Mesenteric fat pad (tissue), 1 donor: ENCODE results near the gene ZNF581. TPM values are rescaled to one million over a fixed set of nuclear protein-coding genes. Genes with fewer than 3 reads are reported as not detected.

ENCODE experiments used
- DNase-seq: peaks from one replicate; pipeline ENCODE4 v3.0.0-alpha.2; 2020; ENCODE audit warnings: low spot score
- total RNA-seq: library from RNA; stranded (reverse); fragmentation: NEBNext Ultra II Directional; extraction: Animal tissue kit (Norgen Biotek cat#: 25700); gene quantifications from one replicate; pipeline ENCODE4 v1.2.1, GENCODE V29; 2021
- donor health status: DM: yes; HTN: yes; CAD: no.

ZNF581 gene
- total RNA-seq, 1 donor from 2014 or later, result 11.3 TPM

DNA sequence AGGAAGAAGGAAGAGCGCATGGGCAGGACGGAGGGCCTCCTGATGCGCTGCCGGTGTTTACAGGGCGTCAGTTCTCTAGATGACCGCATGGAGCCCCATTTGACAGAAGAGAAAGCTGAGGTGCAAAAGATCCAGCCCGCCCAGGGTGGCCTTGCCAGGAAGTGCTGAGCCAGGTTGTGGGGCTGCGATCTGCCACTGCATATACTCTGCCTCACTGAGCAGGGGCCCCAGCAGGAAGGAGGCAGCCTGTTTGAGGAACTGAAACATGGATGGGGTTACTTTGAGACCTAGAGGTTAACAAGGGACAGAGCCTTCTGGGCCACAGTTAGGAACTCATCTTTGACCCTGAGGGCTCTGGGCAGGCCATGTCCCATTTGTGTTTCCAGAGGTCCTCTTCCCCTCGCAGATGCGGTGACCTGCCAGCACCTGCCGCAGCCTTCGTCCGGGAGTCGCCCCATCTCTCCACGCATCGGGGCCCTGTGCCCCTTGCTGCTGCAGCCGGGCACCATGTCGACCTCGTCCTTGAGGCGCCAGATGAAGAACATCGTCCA is 34.7 kb downstream of the ZNF581 start:
- no peak for DNase-seq

DNA sequence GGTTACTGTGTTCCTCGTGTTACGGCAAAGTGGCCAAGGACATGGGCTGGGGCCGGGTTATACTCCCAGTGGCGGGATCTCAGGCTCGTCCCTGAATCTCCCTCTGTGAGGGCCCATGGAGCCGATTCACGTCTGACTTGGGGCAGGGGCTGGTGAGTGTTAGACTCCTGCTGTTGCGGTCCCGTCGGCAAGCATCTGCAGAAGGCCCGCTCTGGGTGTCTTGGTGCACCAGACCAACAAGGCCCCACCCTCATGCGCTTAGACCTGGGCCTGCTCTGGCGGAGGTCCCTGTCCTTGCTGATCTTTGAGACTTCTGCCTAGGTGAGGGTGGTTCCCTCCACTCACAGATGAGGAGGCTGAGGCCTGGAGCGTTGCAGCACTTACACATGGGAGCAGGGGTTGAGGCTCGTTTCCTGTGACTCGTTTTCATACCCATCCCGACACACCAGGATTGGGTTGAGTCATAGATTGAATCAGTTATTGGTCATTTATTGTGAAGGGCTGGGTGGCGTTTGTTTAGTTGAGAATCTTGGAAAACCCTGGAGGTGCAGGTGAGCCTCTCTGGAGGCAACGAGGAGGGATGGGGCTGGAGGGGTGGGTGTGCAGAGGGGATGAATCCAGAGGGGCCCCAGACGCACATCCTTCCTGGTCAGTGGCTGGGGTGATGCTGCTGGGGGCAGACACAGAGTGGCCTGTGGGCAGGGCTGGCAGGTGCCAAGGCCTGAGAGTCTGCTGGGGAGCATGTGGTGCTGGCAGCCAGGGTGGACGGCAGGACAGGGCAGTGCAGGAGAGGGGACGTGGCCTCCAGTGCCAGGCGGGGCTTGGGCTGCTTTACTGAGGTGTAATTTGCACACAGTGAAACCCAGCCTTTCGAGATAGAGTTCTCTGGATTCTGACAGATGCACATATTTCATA is 36.2 kb downstream of the ZNF581 start:
- DNase-seq, result no peak

DNA sequence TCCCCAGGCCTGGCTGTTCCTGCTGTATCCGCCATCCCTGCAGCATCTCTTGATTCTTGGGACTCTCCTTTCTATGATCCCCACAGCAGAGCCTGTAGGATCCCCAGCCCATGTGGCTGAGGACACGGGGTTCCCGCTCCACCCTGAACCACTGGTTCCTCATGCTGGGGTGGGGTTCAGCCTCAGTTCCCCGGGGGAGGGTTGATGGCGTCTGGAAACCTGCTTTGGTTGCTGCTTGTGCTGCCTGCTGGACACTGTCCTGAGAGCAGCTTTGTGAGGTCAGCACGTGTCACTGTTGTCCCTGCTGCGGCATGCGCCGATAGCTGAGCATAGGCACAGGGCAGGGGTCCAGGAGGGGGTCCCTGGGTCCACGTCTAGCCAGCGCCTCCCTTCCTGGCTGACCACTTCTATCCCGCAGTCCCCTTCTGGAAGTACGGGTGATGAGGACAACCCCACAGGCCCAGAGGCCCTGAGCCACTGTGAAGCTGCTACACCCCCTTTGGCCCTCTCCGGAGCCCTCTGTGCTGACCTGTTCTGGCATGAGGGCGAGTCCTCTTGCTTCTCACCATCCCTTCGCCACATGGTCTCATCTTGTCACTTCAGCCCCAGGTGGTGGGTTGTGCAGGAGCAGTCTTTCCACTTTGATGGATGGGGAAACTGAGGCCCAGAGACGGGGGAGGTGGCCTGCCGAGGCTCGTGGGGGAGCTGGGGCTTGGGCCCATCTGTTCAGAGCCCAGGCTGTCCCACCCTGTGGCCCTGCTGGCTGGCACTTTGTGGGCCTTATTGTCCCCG is 37.1 kb downstream of the ZNF581 start:
- no peak for DNase-seq

DNA sequence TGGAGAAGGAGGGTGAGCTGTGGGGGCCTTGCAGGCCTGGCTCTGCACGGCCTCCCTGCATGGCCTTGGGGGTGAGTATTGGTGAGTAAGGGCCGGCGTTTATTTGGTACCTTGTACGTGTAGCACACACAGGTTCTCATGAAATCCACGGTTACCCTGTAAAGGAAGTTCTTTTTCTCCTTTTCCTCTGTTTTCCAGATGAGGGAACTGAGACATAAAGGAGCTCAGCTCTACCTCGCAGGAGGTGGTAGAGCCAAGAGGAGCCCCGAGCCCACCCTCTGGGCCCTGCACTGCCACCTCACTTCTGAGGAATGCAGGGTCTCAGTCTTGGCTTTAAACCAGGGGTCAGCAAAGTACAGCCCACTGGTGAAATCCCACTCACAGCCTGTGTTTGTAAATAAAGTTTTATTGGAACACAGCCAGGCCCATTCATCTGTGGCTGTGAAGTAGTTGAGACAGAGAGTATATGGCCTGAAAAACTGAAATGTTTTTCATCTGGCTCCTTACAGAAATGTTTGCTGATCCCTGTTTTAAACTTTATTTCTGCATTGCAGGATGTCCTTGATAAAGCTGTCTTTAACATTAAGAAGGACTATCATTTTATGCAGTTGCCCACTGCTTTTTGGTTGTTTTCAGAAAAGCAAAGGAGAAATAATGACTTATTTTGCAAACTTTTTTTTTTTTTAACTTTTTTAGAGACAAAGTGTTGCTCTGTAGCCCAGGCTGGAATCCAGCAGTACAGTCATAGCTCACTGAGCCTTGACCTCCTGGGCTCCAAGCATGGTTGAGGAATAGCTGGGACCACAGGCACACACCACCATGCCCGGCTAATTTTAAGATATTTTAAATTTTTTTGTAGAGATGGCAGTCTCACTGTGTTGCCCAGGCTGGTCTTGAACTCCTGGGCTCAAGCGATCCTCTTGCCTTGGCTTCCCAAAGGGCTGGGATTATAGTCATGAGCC is 38.0 kb downstream of the ZNF581 start:
- no peak for DNase-seq

DNA sequence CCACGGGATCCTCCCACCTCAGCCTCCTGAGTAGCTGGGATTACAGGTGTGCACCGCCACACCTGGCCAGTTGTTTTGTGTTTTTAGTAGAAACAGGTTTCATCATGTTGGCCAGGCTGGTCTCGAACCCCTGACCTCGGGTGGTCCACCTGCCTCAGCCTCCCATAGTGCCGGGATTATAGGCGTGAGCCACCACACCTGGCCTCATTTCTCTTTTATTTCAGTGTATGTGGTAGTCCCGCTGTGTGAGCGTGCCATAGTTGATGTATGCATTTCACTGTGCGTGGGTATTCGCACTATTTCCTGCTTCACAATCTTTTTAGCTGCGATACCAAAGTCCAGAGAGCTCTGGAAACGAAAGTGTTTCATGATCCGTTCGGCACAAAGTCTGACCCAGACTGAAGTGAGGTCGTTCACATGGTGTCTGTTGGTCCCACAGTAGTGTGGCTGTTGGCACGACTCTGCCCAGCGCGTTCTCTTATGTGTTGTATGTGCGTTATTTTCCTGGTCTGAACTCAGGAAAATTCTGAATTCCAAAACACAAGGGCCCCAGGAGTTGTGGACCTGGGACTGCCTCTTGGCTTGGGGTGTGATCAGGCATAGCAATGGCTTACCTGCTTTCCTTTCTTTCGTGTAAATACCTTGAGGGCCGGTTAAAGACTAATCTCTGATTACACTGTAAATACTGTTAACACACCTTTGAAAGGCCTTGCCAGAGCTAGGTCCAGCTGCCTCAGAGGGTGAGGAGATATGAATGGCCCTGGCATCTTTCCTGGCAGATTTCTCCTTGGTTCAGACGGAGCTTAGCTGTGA is 40.2 kb downstream of the ZNF581 start:
- DNase-seq, result no peak

DNA sequence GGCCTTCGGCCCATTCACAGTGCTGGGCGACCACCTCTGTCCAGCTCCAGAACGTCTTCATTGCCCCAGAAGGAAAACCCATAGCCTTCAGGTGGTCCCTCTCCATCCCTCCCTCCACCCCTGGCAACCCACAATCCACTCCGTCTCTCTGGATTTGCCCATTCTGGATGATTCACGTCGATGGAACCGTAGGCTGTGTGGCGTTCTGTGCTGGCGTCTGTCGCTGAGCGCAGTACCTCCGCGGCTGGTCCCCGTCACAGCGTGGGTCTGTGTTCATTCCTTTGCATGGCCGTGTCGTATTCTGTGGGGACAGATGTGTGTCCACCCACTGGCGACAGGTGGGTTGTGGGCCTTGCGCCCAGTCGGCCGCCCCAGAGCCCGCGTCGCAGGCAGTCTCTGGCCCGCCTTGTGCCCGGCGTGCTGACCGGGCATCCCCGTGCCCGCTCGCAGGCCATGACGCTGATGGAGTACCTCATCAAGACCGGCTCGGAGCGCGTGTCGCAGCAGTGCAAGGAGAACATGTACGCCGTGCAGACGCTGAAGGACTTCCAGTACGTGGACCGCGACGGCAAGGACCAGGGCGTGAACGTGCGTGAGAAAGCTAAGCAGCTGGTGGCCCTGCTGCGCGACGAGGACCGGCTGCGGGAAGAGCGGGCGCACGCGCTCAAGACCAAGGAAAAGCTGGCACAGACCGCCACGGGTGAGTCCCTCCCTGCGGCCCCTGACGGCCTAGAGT is 41.7 kb downstream of the ZNF581 start:
- DNase-seq, result no peak

DNA sequence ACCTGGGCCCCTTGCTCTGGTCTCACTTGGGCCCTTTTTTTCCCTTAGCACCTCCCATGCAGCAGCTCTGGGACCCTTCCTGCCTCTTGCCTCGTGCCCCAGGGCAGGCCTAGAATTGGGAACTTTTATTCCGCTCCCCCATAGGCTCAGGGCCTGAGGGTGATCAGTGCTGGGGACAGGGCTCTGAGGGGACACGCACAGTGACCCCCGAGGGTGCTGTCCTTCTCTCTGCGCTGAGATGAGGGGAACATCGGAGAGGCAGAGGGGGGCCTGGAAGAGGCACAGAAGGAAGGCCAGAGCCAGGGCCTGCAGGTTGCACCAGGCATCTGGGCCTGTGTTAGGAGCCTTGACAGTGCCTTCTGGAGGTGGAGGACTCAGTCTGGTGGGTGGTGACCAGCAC is 42.3 kb downstream of the ZNF581 start:
- no peak for DNase-seq

DNA sequence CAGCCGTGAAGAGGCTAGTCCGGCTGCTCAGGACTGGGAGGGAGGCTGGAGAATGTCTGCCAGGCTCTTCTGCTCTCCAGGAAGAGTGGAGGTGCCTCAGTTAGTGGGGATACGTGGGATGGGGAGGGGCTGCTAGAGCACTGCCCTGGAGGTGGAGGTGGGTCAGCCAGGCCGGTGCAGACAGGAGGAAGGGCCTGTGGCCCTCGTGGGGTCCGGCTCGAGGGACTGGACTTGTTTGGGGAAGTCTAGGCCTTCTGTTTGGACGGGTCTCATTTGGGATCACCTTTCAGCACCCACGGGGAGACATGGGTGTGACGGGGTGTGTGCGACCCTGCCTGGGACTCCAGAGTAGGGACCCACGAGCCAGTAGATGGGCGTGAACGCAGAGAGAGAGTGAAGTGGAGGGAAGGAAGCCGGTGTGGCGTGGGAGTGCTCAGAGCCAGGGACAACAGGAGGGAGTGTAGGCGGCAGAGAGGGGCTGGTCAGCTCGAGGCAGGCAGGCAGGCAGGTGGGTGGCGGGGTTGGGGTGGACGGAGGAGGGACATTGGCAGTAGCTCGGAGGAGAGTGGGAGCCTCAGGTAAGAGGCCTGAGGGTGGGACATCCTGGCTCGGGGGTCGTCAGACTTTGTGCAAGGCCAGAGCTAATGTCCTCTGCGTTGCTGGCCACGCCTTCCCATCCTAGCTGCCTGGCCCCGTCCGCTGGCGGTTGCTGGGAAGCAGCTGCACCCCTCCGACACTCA is 43.0 kb downstream of the ZNF581 start:
- DNase-seq, result no peak

DNA sequence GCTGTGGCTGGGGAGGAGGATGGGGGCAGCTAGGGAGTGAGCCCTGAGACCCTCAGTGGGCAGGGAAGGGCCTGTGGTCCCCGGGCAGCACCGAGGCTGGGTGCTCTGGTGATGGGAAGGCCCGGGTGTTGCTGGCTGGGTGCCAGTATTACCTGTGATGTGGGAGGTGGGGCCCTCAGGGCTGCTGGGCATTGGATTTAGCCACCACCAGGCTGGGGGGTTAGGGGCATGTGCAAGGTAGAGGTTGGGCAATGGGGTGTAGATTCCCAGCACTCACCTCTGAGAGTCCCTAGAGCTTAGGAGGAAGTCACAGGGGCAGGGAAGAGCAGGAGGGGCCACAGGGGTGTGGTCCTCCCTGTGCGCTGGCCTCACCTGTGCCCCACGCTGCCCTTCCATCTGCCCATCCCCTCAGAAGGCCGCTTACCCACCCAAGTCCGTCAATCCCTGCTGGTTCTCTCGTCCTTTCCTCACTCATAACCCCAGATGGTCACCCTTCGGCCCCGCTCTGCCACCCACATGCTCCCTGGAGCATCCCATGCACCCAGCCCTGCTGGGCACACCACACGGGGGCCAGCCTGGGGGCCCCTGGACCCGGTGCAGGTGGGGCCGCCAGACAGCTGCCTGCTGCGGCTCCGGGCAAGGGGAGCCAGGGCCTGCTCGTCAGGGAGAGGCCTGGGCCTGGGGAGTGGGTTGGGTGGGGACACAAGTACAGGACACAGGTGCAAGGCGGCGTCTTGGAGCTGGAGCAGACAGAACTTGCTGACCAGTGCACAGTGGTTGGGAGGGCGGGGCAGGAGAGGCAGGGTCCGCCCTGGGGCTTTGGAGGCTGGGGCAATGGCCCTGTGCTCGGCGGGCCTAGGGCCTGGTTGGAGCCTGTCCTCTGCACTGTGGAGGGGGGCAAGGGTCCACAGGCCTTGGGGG is 44.1 kb downstream of the ZNF581 start:
- no peak for DNase-seq

DNA sequence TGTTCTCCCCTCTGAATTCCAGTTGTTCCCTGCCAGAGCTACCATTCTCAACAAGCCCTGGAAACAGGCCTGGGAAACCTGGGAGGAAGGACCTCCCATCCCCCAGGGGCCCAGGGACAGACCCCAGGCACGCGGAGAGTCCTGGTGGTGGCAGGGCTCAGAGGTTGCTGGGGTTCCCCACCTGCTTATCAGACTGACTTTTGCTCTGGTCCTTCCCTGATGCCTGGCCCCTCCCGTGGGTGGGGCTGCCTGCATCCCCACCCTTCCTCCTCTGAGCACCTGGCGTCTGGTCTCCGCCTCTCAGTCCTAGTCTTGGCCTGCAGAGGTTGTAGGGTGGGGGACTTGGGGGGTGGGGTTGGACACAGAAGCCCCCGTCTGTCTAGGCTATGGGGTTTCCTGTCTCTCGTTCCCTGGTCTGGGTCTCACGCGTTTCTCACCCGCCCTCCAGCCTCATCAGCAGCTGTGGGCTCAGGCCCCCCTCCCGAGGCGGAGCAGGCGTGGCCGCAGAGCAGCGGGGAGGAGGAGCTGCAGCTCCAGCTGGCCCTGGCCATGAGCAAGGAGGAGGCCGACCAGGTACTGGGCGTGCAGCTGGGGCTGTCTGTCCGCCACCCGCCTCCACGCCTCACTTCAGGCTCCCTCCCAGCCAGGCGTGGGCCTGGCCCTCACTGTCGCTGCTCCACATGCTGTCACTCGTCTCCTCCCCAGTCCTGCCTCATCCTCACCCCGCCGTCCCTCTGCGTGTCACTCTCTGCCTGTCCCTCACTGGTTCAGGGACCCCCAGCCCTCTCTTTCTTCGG is 45.2 kb downstream of the ZNF581 start:
- DNase-seq, result no peak

DNA sequence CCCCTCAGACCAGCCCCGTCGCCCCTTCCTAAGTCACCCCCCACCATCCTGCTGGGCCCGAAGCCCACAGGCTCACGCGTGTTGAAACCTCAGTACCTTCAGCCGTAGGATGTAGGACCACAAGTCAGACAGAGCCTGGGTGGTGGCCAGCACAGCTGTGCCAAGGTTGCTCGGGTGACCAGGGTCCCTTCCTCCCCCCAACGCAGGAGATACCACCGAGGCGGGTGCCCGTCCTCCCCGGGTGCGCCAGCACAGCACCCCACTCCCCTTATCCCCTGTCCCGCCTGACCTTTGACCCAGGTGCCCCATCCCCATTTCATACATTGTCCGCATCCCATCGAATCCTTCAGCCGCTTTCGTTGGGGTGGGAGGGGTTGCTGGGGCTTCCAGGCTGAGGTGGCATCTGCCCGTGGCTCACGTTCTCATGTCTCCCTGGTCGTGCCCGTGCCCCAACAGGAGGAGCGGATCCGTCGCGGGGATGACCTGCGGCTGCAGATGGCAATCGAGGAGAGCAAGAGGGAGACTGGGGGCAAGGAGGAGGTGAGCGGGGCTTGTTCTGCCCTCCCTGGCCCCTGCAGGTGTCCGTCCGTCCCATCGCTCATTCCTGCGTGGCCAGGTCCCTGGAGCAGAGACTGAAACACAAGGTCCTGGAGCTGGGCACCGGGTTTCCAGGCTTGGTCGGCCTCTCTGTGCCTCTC is 46.1 kb downstream of the ZNF581 start:
- DNase-seq, result no peak

DNA sequence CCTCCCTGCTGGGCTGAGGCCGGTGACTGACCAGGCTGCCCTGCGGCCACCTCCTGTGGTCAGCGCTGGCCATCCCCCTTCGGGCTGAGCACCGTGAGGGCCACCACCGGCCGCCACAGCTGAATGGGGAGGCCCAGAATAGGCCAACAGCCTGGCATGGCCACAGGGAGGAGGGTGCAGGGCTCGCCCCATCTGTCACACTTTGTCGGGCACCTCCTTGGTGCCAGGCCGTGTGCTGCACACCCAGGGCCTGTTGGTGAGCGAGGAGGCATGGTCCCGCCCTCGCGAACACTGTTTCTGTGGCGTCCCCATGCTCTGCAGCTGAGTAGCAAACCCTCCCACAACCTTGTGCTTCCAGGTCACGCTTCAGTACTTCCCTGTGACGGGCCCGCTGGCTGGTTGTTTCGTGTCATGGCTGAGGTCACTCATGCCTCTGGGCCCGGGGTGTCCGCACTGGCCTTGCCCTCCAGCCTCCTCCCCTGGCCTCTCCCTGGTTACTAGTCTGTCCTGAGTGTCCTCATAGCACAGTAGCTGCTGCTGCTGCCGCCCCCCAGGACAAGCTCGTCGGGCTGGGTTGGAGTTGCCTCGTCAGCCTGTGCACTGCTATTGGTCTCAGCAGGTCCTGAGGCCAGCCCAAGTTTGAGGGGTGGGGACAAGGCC is 46.8 kb downstream of the ZNF581 start:
- no peak for DNase-seq

DNA sequence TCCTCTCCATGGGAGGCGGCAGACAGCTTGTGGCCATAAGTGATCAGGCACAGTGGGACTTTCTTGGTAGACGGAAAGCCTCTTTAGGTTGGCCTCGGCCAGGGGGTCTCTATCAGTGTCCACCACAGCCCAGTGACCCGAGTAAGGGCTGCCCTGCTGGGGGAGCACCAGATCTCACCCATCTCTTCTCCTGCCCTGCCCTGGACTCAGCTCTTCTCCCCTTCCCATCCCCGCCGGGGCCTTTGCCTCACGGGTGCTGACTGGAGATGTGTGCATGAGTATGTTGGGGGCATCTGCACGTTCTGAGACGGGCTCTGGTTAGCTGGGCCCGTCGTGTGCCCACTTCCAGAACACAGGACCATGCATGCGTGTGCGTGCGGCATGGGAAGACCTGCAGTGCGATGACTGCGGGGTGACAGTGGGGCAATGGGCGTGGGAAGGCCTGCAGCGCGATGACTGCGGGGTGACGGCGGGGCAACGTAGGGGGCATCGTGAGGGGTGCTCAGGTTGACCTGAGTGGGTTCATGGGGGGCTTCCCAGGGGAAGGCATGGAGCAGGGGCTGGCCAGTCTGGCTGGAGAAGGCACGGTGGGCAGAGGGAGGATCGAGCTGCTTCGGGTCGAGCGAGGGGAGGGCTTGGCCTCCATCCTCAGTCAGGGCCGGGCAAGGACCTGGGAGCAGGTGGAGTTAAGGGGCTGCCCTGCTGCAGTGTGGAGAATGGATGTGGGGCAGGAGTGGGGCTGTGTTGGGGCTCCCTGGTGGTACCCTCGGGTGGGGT is 47.5 kb downstream of the ZNF581 start:
- DNase-seq, result no peak

DNA sequence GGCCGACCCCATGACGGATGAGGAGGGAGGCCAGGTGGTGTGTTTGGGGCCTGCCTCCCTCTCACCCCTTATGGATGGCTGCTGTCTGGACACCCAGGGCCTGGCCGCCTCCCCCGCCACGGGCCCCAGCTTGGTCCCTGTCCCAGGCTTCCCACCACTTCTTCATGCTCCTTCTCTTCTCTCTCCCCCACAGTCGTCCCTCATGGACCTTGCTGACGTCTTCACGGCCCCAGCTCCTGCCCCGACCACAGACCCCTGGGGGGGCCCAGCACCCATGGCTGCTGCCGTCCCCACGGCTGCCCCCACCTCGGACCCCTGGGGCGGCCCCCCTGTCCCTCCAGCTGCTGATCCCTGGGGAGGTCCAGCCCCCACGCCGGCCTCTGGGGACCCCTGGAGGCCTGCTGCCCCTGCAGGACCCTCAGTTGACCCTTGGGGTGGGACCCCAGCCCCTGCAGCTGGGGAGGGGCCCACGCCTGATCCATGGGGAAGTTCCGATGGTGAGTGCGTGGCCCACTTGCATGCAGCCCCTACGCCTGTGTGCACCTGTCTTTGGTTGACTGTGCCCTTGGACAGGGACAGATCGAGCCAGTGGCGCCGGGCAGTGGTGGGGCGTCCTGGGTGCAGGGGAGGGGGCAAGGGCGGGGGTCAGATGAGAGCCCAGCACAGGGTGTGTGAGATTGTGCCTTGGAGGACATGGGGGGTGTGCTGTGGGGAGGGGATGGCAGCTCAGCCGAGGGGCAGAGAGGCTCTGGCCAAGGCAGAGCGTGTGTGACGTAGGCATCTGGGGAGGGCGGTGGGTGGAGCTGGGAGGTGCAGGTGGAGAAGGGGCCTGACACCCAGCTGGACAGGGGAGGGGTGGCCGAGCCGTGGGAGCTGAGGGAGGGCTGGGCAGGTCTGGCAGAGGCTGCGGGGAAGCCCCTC is 48.4 kb downstream of the ZNF581 start:
- DNase-seq, result no peak
